B cell (primary cell): ENCODE results near the gene CCDC78. TPM values are rescaled to one million over a fixed set of nuclear protein-coding genes. Genes with fewer than 3 reads are reported as not detected.

ENCODE experiments used
- ATAC-seq: fragments of 200-7000 bp; cut with Tn5 transposase; one replicate; pipeline ENCODE4 v1.10.0; 2021; ENCODE audit warnings: low read depth, mild to moderate bottlenecking, moderate number of reproducible peaks, moderate library complexity
- CTCF ChIA-PET: fragments of 350-600 bp; sonication (Branson Sonifier 250); formaldehyde crosslinking; loops from one replicate; lab custom pipeline; 2021; ENCODE audit warnings: antibody characterized with exemption, inconsistent platforms; lab: Charles Lee
- POLR2A ChIA-PET: fragments of 350-600 bp; sonication (Branson Sonifier 250); formaldehyde crosslinking; loops from one replicate; lab custom pipeline; 2021; ENCODE audit warnings: antibody characterized with exemption; lab: Charles Lee
- DNase-seq: peaks from one replicate; pipeline ENCODE4 v3.0.0; 2013
- H2AFZ ChIP-seq: 2 replicates; pipeline ENCODE4 v1.6.1; 2012; ENCODE audit warnings: mild to moderate bottlenecking, low read depth, low read length; ENCODE audit not compliant: insufficient read depth, poor library complexity, severe bottlenecking
- H3K27ac ChIP-seq, 2 donors: 1 replicate in 1 of 2; 2 replicates in 1 of 2; pipeline ENCODE4 v1.5.1; 2012 to 2013; ENCODE audit warnings: low read length in 2 of 2, mild to moderate bottlenecking in 2 of 2, moderate library complexity in 1 of 2
- H3K27me3 ChIP-seq, 4 experiments: fragments of 200-600 bp in 1 of 4; sonication (generic) in 1 of 4; replicated peaks in 1 of 4; 1 replicate in 2 of 4; 2 replicates in 2 of 4; pipeline versions ENCODE4 v1.6.1 to v1.7.0; 2013 to 2016; ENCODE audit warnings: low read length in 3 of 4, mild to moderate bottlenecking in 2 of 4, mixed read lengths in 1 of 4, moderate library complexity in 1 of 4; ENCODE audit not compliant: insufficient read depth in 4 of 4, control insufficient read depth in 3 of 4; ENCODE audit errors: control extremely low read depth in 1 of 4
- H3K36me3 ChIP-seq, 2 experiments: replicated peaks in 1 of 2; 1 replicate in 1 of 2; 2 replicates in 1 of 2; pipeline versions ENCODE4 v1.6.1 to v1.7.1; 2013; ENCODE audit warnings: low read length in 1 of 2; ENCODE audit not compliant: insufficient read depth in 2 of 2, control insufficient read depth in 1 of 2; ENCODE audit errors: control extremely low read depth in 1 of 2, extremely low read depth in 1 of 2
- H3K4me1 ChIP-seq, 2 donors: fragments of 200-600 bp in 1 of 2; sonication (generic) in 1 of 2; 1 replicate in 1 of 2; 2 replicates in 1 of 2; pipeline versions ENCODE4 v1.5.1 to v1.6.1; 2013 to 2017; ENCODE audit warnings: low read length in 2 of 2; ENCODE audit not compliant: control insufficient read depth in 2 of 2, insufficient read depth in 2 of 2
- H3K4me2 ChIP-seq: replicated peaks from 2 replicates; pipeline ENCODE3; 2012; ENCODE audit warnings: mild to moderate bottlenecking, low read depth, low read length; ENCODE audit not compliant: poor library complexity, severe bottlenecking
- H3K4me3 ChIP-seq, 5 experiments: fragments of 200-600 bp in 1 of 5; sonication (generic) in 1 of 5; 1 replicate in 3 of 5; 2 replicates in 2 of 5; pipeline versions ENCODE4 v1.5.1 to v1.7.0; 2011 to 2016; ENCODE audit warnings: low read length in 4 of 5, mild to moderate bottlenecking in 4 of 5, low read depth in 2 of 5, control low read depth in 1 of 5, moderate library complexity in 1 of 5; ENCODE audit not compliant: insufficient read depth in 1 of 5; ENCODE audit errors: control extremely low read depth in 1 of 5, extremely low read depth in 1 of 5
- H3K79me2 ChIP-seq: fragments of 200-600 bp; sonication (generic); one replicate; pipeline ENCODE4 v1.6.0; 2016; ENCODE audit warnings: low read length; ENCODE audit not compliant: control insufficient read depth, insufficient read depth
- H3K9ac ChIP-seq: fragments of 200-600 bp; sonication (generic); 2 replicates; pipeline ENCODE4 v1.6.1; 2017; ENCODE audit warnings: mild to moderate bottlenecking, low read length, moderate library complexity
- H3K9me3 ChIP-seq, 3 donors: one replicate each; pipeline versions ENCODE4 v1.6.1 to v1.7.1; 2013; ENCODE audit warnings: low read length in 2 of 3; ENCODE audit not compliant: control insufficient read depth in 2 of 3, insufficient read depth in 1 of 3; ENCODE audit errors: control extremely low read depth in 1 of 3
- H4K20me1 ChIP-seq: 2 replicates; pipeline ENCODE4 v1.6.0; 2012; ENCODE audit warnings: mild to moderate bottlenecking, low read length; ENCODE audit not compliant: insufficient read depth, control insufficient read depth, poor library complexity, severe bottlenecking
- H3K27ac Mint-ChIP-seq: one replicate; pipeline ENCODE4 v1.8.0; 2021; ENCODE audit warnings: mixed read lengths
- H3K27me3 Mint-ChIP-seq: one replicate; pipeline ENCODE4 v1.8.0; 2021; ENCODE audit warnings: mixed read lengths
- H3K4me1 Mint-ChIP-seq: one replicate; pipeline ENCODE4 v1.8.0; 2021; ENCODE audit warnings: mixed read lengths
- H3K4me3 Mint-ChIP-seq: one replicate; pipeline ENCODE4 v1.8.0; 2021; ENCODE audit warnings: mixed read lengths
- H3K9me3 Mint-ChIP-seq: one replicate; pipeline ENCODE4 v1.8.0; 2022; ENCODE audit warnings: mixed read lengths; ENCODE audit not compliant: insufficient read depth
- CTCF ChIP-seq: fragments of 200-600 bp; IDR thresholded peaks from one replicate; pipeline ENCODE4 v1.8.0; 2022; ENCODE audit warnings: antibody characterized with exemption, mild to moderate bottlenecking
- EZH2 ChIP-seq: IDR thresholded peaks from 2 replicates; pipeline ENCODE4 v1.6.1; 2012; ENCODE audit warnings: borderline replicate concordance, low read depth, mild to moderate bottlenecking, moderate library complexity, low read length; ENCODE audit not compliant: insufficient read depth, poor library complexity, severe bottlenecking
- WGBS: methylation state at CpG from one replicate; pipeline ENCODE4 v1.1.5; 2013; ENCODE audit warnings: missing lambda C conversion rate; ENCODE audit not compliant: insufficient coverage; 5-methylcytosine and 5-hydroxymethylcytosine counted together
- intact Hi-C: fragments of 100-400 bp; cut with micrococcal nuclease; formaldehyde crosslinking; loops from one replicate; pipeline ENCODE4 v1.10.0; 2022
- polyA plus RNA-seq: library from polyadenylated mRNA; depleted of rRNA; stranded (reverse); fragments of >200 nt; gene quantifications from 2 replicates; pipeline ENCODE4 v1.2.3, GENCODE V29; 2012
- total RNA-seq, 2 donors: library from RNA; stranded (reverse); fragments of 120-200 nt in 1 of 2; gene quantifications; 1 replicate in 1 of 2; 2 replicates in 1 of 2; pipeline versions ENCODE4 v1.2.3 to v1.2.4, GENCODE V29; 2013 to 2022

CCDC78 gene
- total and polyA plus RNA-seq, 2 donors (not counting 1 experiment from before 2014, with no cell fraction given), result 11.8 to 34.2 TPM

- Histone ChIP-seq H3K36me3 (peaks cover 0 to 27% of the 10 kb centered on the region in 2 experiments), H3K4me3 (no peak overlapping the region), H3K27me3 (no peaks in the 10 kb centered on the region), H4K20me1 (peaks cover 35% of the 10 kb centered on the region), H3K9ac (no peak overlapping the region), H3K27ac (peak overlapping the region in 1 of 2 donors; percentile 89), H2AFZ (no peak overlapping the region), H3K4me1 (peaks cover 37 to 51% of the 10 kb centered on the region in 2 donors), H3K4me2 (peak overlapping the region; percentile 97), H3K9me3 (no peaks in the 10 kb centered on the region), H3K79me2 (peaks cover 50% of the 10 kb centered on the region)
- Mint-ChIP-seq H3K27ac (no peak overlapping the region), H3K4me1 (peaks cover 36% of the 10 kb centered on the region), H3K9me3 (no peaks in the 10 kb centered on the region), H3K4me3 (no peak overlapping the region), H3K27me3 (no peaks in the 10 kb centered on the region)
- DNase-seq (no peak), ATAC-seq (no peak)
- intact Hi-C loops, result loop anchor here (1.0 to 5.0 kb wide), 6 partner anchors 16 to 56 kb away; partner anchors contain the start of genes ANTKMT, CIAO3, MCRIP2 and RHOT2
- TF ChIP-seq EZH2 (no peak), CTCF (no peak)
- WGBS, result 96% methylated on average over 61 of the region's 61 CpGs
- ChIA-PET CTCF (no interaction called here), POLR2A (no interaction called here)
Measured at GRCh38 chr16:684961-685696, 41.1 kb downstream of the CCDC78 start.
